OCI-LY7 (cell line): ENCODE data around the gene RHBDL1. TPM values are rescaled to one million over a fixed set of nuclear protein-coding genes. Genes with fewer than 3 reads are reported as not detected.

ENCODE experiments used
- BruUV-seq: library from RNA; stranded (reverse); fragments of 400-500 nt; replicated peaks from 2 replicates; lab custom pipeline; 2021; lab: Mats Ljungman, UMichigan
- CTCF ChIA-PET: fragments of 300-600 bp; sonication (Branson Sonifier 250); formaldehyde crosslinking; loops from one replicate; lab custom pipeline; 2022; ENCODE audit warnings: antibody characterized with exemption; ENCODE audit not compliant: unreplicated experiment; lab: Charles Lee
- POLR2A ChIA-PET: fragments of 300-600 bp; sonication (Branson Sonifier 250); formaldehyde crosslinking; loops from one replicate; lab custom pipeline; 2022; ENCODE audit warnings: antibody characterized with exemption; lab: Charles Lee
- DNase-seq: peaks from one replicate; pipeline ENCODE4 v3.0.0-alpha.2; 2015; ENCODE audit warnings: low spot score
- H2AFZ ChIP-seq: fragments of 200-600 bp; sonication (generic), shearing (Covaris generic); 2 replicates; pipeline ENCODE4 v1.6.1; 2014; ENCODE audit warnings: mild to moderate bottlenecking, antibody characterized with exemption, low read length, moderate library complexity
- H3K27ac ChIP-seq: fragments of 200-600 bp; sonication (generic); 2 replicates; pipeline ENCODE4 v1.5.1; 2014; ENCODE audit warnings: mixed run types, low read depth, mild to moderate bottlenecking, moderate library complexity, low read length, inconsistent platforms; ENCODE audit not compliant: poor library complexity, severe bottlenecking
- H3K36me3 ChIP-seq: fragments of 200-600 bp; sonication (generic); 2 replicates; pipeline ENCODE4 v1.6.1; 2014; ENCODE audit warnings: mild to moderate bottlenecking, antibody characterized with exemption, low read length, moderate library complexity, mixed read lengths; ENCODE audit not compliant: insufficient read depth
- H3K4me1 ChIP-seq: fragments of 200-600 bp; sonication (generic); 2 replicates; pipeline ENCODE4 v1.5.1; 2014; ENCODE audit warnings: mild to moderate bottlenecking, low read length; ENCODE audit not compliant: insufficient read depth, poor library complexity, severe bottlenecking
- H3K4me2 ChIP-seq: fragments of 200-600 bp; sonication (generic); 2 replicates; pipeline ENCODE4 v1.6.1; 2014; ENCODE audit warnings: mild to moderate bottlenecking, low read length
- H3K4me3 ChIP-seq: fragments of 200-600 bp; sonication (generic); 2 replicates; pipeline ENCODE4 v1.5.1; 2014; ENCODE audit warnings: mild to moderate bottlenecking, low read depth, low read length; ENCODE audit not compliant: poor library complexity, severe bottlenecking
- H3K79me2 ChIP-seq: fragments of 200-600 bp; sonication (generic); 2 replicates; pipeline ENCODE4 v1.6.1; 2016; ENCODE audit warnings: low read depth, mild to moderate bottlenecking, low read length, moderate library complexity, mixed read lengths; ENCODE audit not compliant: insufficient read depth
- H3K9me2 ChIP-seq: fragments of 200-600 bp; sonication (generic); 2 replicates; pipeline ENCODE4 v1.6.1; 2016; ENCODE audit warnings: mild to moderate bottlenecking, low read length, mixed read lengths; ENCODE audit not compliant: insufficient read depth
- H3K9me3 ChIP-seq: fragments of 200-600 bp; sonication (generic); 2 replicates; pipeline ENCODE4 v1.6.1; 2014; ENCODE audit warnings: mild to moderate bottlenecking, mixed run types, low read length, mixed read lengths
- H4K20me1 ChIP-seq: fragments of 200-600 bp; sonication (generic); 2 replicates; pipeline ENCODE4 v1.6.1; 2014; ENCODE audit warnings: mild to moderate bottlenecking, antibody characterized with exemption, low read length, moderate library complexity, mixed read lengths; ENCODE audit not compliant: insufficient read depth
- CTCF ChIP-seq: fragments of 200-600 bp; sonication (generic); conservative IDR thresholded peaks from 2 replicates; pipeline ENCODE4 v1.5.1; 2014; ENCODE audit warnings: mild to moderate bottlenecking, antibody characterized with exemption, low read length, moderate library complexity, mixed read lengths
- EZH2phosphoT487 ChIP-seq: fragments of 200-600 bp; sonication (generic); IDR thresholded peaks from 2 replicates; pipeline ENCODE4 v1.6.1; 2018; ENCODE audit warnings: low read depth, borderline replicate concordance, mild to moderate bottlenecking, mixed run types, antibody characterized with exemption, low read length, moderate library complexity, mixed read lengths
- intact Hi-C: fragments of 100-400 bp; cut with micrococcal nuclease; formaldehyde crosslinking; loops from one replicate; pipeline ENCODE4 v1.10.0; 2022; ENCODE audit not compliant: unreplicated experiment
- total RNA-seq, 2 experiments: library from RNA; depleted of rRNA in 1 of 2; stranded (reverse); fragments of >200 nt in 1 of 2; shearing (Covaris generic) in 1 of 2; gene quantifications; 2 replicates each; pipeline ENCODE4 v1.2.3, GENCODE V29; 2014 to 2022

The RHBDL1 gene
- total RNA-seq, 2 experiments from 2014 or later, result 4.2 TPM

GRCh38 chr16:681746-682427 is 6.4 kb downstream of the RHBDL1 start:
- intact Hi-C loops, result loop anchor here (5.0 kb wide), 1 partner anchor 40 kb away; the partner anchor contains the start of gene ANTKMT
- CTCF ChIA-PET, result interaction anchor here (0.6 kb wide), 1 partner anchor 93 kb away, joined by 3 read pairs; no protein-coding TSS in a partner anchor
- H3K27ac ChIP-seq, result no peak overlapping the region
- H3K4me3 ChIP-seq, result peak overlapping the region; percentile 82
- H3K9me3 ChIP-seq, result no peaks in the 10 kb centered on the region
- POLR2A ChIA-PET, result no interaction called here
- peaks cover 42% of the 10 kb centered on the region for H3K36me3 ChIP-seq
- no peak for DNase-seq
- no peak for TF ChIP-seq CTCF
- TF ChIP-seq EZH2phosphoT487, result no peak
- BruUV-seq, result TSS peak; percentile 95
- H3K9me2 ChIP-seq, result no peaks in the 10 kb centered on the region
- peaks cover 5% of the 10 kb centered on the region; the same call in 1 of the 2 replicates for H4K20me1 ChIP-seq
- H2AFZ ChIP-seq, result no peak overlapping the region
- peaks cover 25% of the 10 kb centered on the region; the same call in 1 of the 2 replicates for H3K79me2 ChIP-seq
- peaks cover 40% of the 10 kb centered on the region for H3K4me1 ChIP-seq
- H3K4me2 ChIP-seq, result peak overlapping the region; percentile 88

- ChIA-PET POLR2A (no interaction called here), CTCF (no interaction called here)
- no peaks in the 10 kb centered on the region for H3K9me3 ChIP-seq
- no TSS peak for BruUV-seq
- TF ChIP-seq EZH2phosphoT487, result no peak
- TF ChIP-seq CTCF, result no peak
- H3K36me3 ChIP-seq, result peaks cover 46% of the 10 kb centered on the region
- H4K20me1 ChIP-seq, result peaks cover 5% of the 10 kb centered on the region; the same call in 1 of the 2 replicates
- peaks cover 34% of the 10 kb centered on the region for H3K4me1 ChIP-seq
- peak overlapping the region; percentile 83 for H3K4me3 ChIP-seq
- no peak for DNase-seq
- intact Hi-C loops, result loop anchor here (5.0 kb wide), 1 partner anchor 40 kb away; the partner anchor contains the start of gene ANTKMT
- no peak overlapping the region for H3K27ac ChIP-seq
- H2AFZ ChIP-seq, result no peak overlapping the region
- peak overlapping the region; percentile 96 for H3K4me2 ChIP-seq
- no peaks in the 10 kb centered on the region for H3K9me2 ChIP-seq
- peaks cover 25% of the 10 kb centered on the region; the same call in 1 of the 2 replicates for H3K79me2 ChIP-seq
These were observed 7.3 kb downstream of the RHBDL1 start for GRCh38 chr16:682493-683395.
